DND-41 (cell line): ENCODE data around the gene AP1S3.

Source experiments
- CTCF ChIP-seq: IDR thresholded peaks from 2 replicates; pipeline ENCODE4 v1.5.1; 2012; ENCODE audit warnings: borderline replicate concordance, low read length, moderate library complexity, mild to moderate bottlenecking; ENCODE audit not compliant: poor library complexity, severe bottlenecking; ENCODE audit errors: extremely low read depth
- EZH2 ChIP-seq: IDR thresholded peaks from 3 replicates; pipeline ENCODE4 v1.6.1; 2012; ENCODE audit warnings: borderline replicate concordance, low read depth, mild to moderate bottlenecking, moderate library complexity, low read length, inconsistent platforms; ENCODE audit not compliant: severe bottlenecking

DNA sequence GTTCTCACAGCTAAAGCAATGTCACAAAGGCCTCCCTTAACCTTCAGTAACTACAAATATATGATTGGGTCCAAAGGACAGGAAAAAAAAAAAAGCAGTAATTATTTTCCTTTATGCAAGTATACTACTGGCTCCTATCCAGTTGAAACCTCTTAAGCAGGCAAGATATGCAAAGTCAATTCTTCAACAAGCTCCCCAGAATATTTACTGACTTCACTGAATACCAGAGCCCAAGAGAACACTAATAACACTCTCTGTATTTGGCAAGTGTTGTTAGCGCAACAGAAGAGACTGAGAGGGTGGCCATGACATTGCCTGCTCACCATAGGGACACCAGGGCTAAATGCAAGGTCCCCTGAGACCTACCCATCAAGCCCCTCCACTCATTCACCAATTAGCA, 74.5 kb downstream of the AP1S3 start:
- no peak for TF ChIP-seq CTCF
- TF ChIP-seq EZH2: no peak
